NCI-H1417 (cell line): ENCODE data around the gene DLX4.

Experiments
- DNase-seq, 3 experiments: peaks; one replicate each; lab custom pipeline; 2025; lab: John Stamatoyannopoulos, UW

Gene DLX4

DNA sequence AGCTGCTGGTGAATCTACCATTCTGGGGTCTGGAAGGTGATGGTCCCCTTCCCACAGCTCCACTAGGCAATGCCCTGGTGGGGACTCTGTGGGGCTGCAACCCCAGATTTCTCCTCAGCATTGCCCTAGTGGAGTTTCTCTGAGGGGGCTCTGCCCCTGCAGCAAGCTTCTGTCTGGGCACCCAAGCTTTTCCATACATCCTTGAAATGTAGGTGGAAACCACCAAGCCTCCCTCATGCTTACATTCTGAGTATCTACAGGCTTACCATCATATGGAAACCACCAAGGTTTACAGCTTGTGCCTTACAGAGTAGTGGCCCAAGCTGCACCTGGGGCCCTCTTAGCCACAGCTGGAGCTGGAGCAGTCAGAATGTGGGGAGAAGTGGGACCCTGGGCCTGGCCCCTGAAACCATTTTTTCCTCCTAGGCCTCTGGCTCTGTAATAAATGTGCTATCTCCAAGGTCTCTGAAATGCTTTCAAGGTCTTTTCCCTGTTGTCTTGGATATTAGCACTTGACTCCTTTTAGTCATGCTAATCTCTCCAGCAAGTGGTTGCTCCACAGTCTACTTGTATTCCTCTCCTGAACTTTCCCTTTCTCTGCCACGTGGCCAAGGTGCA, 45.6 kb downstream of the DLX4 start:
- no peak for DNase-seq

GRCh38 chr17:50015146-50015545, 46.2 kb downstream of the DLX4 start:
- no peak for DNase-seq

DNA sequence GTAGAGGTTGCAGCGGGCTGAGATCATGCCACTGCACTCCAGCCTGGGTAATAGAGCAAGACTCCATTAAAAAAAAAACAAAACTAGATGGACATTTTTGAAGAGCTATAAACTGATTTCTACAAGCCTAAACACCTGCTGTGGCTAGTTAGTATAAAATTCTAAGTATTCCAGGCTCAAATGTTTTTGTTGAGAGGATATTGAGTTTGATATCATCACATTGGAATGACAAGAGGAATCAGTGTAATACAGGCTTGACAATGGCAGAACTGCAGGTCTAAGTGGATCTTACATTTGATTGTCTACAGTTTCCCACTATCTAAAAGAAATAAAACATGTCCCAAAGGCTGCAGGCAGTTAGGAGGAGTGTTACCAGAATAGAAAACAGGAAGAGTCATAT, 49.9 kb downstream of the DLX4 start:
- DNase-seq = no peak

GRCh38 chr17:50020841-50021599, 52.0 kb downstream of the DLX4 start:
- no peak for DNase-seq

GRCh38 chr17:50021681-50022370, 52.8 kb downstream of the DLX4 start:
- no peak for DNase-seq

DNA sequence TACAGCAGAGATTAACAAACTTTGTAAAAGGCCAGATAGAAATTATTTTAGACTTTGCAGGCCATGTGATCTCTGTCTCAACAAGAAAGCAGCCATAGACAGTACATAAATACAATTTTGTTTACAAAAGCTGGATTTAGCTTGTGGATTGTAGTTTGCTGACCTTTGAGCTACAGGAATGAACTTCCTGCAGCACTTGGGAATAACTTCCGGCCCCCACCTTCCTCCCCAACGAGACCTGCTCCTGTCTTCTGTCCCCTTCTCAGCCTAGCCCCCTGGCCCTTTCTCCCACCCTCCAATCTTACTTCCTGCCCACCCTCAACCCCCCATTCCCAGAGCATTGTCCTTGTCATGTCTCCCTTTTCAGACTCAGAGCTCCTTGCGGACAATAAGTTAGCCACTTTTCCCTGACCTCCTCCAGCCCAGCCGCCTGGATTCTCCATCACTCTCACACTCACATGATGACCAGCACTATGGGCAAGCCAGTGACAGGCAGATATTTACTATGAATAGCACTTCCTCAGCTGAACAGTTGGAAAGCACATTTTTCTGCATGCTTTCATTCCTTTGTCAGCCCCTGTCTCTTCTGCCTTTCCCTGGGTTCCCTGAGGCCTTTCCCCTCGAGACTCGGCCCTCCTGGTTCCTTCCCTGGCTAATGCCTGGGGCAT, 53.6 kb downstream of the DLX4 start:
- no peak for DNase-seq

GRCh38 chr17:50023520-50023919, 54.5 kb downstream of the DLX4 start:
- no peak for DNase-seq
